ENCODE results near the gene IL34. TPM values are rescaled to one million over a fixed set of nuclear protein-coding genes. Genes with fewer than 3 reads are reported as not detected.

The IL34 gene
- total RNA-seq, 2 experiments from 2014 or later, result not detected

- POLR2A ChIA-PET, result no interaction called here
- no peak overlapping the region for H3K4me2 ChIP-seq (ENCODE audit: low read length)
- no peaks in the 10 kb centered on the region for H3K4me1 ChIP-seq (ENCODE audit: insufficient read depth, low read length, poor library complexity, severe bottlenecking)
- no peaks in the 10 kb centered on the region for H3K36me3 ChIP-seq (ENCODE audit: insufficient read depth, low read length)
- no peak for TF ChIP-seq CTCF (conservative IDR thresholded peaks at IDR 0.05; ENCODE audit: low read length)
- no peak for TF ChIP-seq EZH2phosphoT487 (IDR thresholded peaks at IDR 0.05; ENCODE audit: borderline replicate concordance, low read depth, low read length)
- intact Hi-C loops (cut with micrococcal nuclease; ENCODE audit: unreplicated experiment), result no loop called here
- no peak for DNase-seq (ENCODE audit: low spot score)
- no peak overlapping the region for H3K27ac ChIP-seq (ENCODE audit: low read depth, low read length, poor library complexity, severe bottlenecking)
- H3K9me3 ChIP-seq (ENCODE audit: low read length), result no peaks in the 10 kb centered on the region
- CTCF ChIA-PET (ENCODE audit: unreplicated experiment), result interaction anchor here (0.5 to 0.6 kb wide), 2 partner anchors 78 to 100 kb away, joined by 3 read pairs; no protein-coding TSS in a partner anchor
- H3K9me2 ChIP-seq (ENCODE audit: insufficient read depth, low read length), result no peaks in the 10 kb centered on the region
- H2AFZ ChIP-seq (ENCODE audit: low read length), result no peak overlapping the region
- no peak overlapping the region for H3K4me3 ChIP-seq (ENCODE audit: low read depth, low read length, poor library complexity, severe bottlenecking)
- no peaks in the 10 kb centered on the region for H3K79me2 ChIP-seq (ENCODE audit: insufficient read depth, low read depth, low read length)
- no peaks in the 10 kb centered on the region for H4K20me1 ChIP-seq (ENCODE audit: insufficient read depth, low read length)
- BruUV-seq (replicated peaks), result no TSS peak
Observed at GRCh38 chr16:70676675-70677498, 30.5 kb downstream of the IL34 start.

DNA sequence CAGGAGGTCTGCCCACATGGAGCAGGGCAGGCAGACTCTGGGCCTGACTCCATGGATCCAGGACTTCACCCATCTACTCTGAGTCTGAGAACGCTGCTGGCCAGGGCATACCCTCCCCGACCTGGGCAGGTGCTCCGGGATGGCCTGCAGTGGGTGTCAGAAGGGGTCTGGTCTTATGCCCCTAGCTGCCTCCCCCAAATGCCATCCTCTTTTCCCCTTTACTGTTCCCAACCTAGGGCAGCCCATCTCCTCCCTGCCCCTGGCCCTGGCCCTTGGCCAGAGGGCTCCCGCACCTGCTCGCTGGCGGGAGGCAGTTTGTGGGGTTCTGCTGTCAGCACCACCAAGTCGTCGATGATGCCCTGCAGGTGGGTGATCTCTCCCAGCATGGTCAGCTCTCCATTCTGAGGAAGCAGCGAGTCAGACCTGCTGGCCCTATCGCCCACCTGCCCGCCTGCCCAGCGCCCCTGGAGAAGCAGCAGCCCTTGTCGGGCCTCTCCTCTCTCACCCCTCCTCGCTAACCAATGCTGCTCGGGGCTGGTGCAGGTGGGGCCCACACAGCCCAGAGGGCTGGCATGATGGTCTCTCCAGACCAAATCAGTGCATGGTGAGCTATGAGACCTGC is 31.3 kb downstream of the IL34 start:
- ChIA-PET POLR2A (interaction anchor here (0.5 kb wide), 1 partner anchor 12 kb away, joined by 3 read pairs; no protein-coding TSS in a partner anchor), CTCF (ENCODE audit: unreplicated experiment) (no interaction called here)
- DNase-seq (ENCODE audit: low spot score), result no peak
- no peaks in the 10 kb centered on the region for H3K9me2 ChIP-seq (ENCODE audit: insufficient read depth, low read length)
- TF ChIP-seq CTCF (conservative IDR thresholded peaks at IDR 0.05; ENCODE audit: low read length) (no peak), EZH2phosphoT487 (IDR thresholded peaks at IDR 0.05; ENCODE audit: borderline replicate concordance, low read depth, low read length) (no peak)
- H3K4me3 ChIP-seq (ENCODE audit: low read depth, low read length, poor library complexity, severe bottlenecking), result no peak overlapping the region
- no peak overlapping the region for H3K4me2 ChIP-seq (ENCODE audit: low read length)
- no peak overlapping the region for H3K27ac ChIP-seq (ENCODE audit: low read depth, low read length, poor library complexity, severe bottlenecking)
- no peaks in the 10 kb centered on the region for H3K36me3 ChIP-seq (ENCODE audit: insufficient read depth, low read length)
- H4K20me1 ChIP-seq (ENCODE audit: insufficient read depth, low read length), result no peaks in the 10 kb centered on the region
- H2AFZ ChIP-seq (ENCODE audit: low read length), result no peak overlapping the region
- no TSS peak for BruUV-seq (replicated peaks)
- H3K79me2 ChIP-seq (ENCODE audit: insufficient read depth, low read depth, low read length), result no peaks in the 10 kb centered on the region
- H3K9me3 ChIP-seq (ENCODE audit: low read length), result no peaks in the 10 kb centered on the region
- intact Hi-C loops (cut with micrococcal nuclease; ENCODE audit: unreplicated experiment), result no loop called here
- H3K4me1 ChIP-seq (ENCODE audit: insufficient read depth, low read length, poor library complexity, severe bottlenecking), result no peaks in the 10 kb centered on the region

Data from OCI-LY7 (cell line).